GM21529 (cell line): ENCODE measurements around the gene COQ9.
"Not testable (repeated sequence)": the region's sequence is repeated elsewhere in the genome, so short reads cannot be mapped to it uniquely, and the experiment has no call there.

Experiments used
- ATAC-seq: cut with Tn5 transposase; IDR thresholded peaks from one replicate; pipeline ENCODE4 v1.9.1; 2021; ENCODE audit not compliant: unreplicated experiment

Gene COQ9

GRCh38 chr16:57484515-57485005, 37.3 kb downstream of the COQ9 start:
- no peak for ATAC-seq

DNA sequence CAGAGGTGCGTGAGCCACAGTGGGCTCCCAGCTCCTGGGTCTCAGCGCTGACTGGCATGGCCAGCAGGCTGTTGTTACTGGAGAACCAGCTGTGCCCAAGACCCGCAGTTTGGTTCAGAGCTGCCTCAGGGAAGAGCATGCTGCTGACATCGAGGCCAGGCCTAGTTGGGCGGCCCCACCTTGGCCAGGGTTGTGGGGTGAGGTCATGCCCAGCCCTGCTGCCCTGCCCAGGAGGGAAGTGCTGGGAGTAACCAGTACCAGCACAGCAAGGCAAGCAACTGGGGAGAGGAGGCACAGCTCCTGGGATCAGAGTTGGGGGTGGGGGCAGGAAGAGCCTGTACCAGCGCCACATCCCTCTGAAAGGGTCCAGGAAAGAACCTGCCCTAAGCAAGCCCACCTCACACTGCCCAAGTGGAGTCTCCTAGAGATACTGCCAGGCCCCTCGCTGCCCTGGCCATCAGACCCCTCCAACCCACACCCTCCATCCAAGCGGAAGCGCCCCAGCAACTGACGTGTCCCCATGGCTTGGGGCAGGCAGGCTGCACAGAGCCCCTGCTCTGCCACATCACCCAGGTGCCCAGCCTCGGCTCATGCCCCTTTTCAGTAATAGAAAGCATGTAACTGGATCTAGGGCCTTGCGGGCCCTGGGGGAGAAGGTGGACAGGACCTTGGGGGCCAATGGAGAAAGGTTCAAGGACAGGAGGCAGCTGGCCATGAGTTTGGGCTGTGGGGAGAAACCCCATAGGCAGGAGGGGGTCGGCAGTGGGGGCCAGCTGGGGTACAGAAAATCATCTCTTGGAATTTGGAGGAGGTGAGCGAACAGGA, 38.0 kb downstream of the COQ9 start:
- ATAC-seq, result no peak

DNA sequence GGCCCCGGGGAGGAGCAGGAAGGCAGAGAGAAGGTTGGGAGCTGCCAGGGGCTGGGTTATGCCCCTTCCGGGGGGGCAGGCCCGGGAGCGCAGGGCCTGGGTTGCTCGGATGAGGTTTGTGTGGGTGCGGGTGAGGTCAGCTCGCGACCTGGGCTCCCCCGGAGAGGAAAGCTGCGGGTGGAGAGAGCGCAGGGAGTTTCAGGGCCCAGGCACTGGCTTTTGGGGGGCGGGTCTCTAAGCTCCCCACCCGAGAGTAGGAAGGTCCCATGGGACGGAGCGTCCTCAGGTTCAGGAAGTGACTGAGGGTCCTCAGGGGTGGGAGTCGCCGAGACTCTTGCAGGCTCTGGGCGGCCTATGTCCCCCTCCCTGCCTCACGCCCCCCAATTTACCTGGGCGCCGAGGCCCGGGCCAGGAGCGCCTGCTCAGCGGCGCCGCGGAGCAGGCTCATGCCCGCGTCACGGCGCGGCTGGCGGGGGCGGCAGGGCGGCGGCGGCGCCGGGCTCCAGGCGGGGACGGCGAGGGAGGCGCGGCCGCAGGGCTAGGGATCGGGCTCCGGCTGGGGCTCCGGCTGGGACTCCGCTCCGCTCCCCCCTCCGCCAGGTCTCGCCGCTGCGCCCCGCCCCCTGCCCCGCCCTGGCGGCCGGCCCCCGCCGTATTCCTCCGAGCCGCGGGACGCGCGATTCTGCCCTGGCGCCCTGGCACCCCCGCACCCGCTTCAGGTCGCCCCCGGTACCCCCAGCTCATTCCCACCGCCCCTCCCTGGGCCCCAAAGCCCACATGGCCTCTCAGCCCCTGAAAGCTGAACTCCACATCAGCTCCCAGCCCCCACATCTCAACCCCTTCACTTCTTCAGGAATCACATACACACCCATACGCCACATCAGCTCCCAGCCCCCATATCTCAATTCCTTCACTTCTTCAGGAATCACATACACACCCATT, 38.9 kb downstream of the COQ9 start, which contains the start of gene DOK4:
TSS of gene DOK4 (minus strand) at position 578 of the 942 bp plus-strand sequence. CDS start 6,986 bp downstream, outside the sequence.
- peak; percentile 86 for ATAC-seq

GRCh38 chr16:57486858-57487834, 39.9 kb downstream of the COQ9 start:
- ATAC-seq, result no peak

DNA sequence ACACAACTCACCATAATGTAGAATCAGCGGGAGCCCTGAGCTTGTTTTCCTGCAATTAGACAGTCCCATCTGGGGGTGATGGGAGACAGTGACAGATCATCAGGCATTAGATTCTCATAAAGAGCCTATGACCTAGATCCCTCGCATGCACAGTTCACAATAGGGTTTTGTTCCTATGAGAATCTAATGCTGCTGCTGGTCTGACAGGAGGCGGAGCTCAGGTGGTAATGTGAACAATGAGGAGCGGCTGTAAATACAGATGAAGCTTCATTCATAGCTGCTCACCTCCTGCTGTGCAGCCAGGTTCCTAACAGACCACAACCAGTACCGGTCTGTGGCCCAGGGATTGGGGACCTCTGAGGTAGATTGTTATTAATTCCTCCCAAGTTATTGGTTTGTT, 42.0 kb downstream of the COQ9 start:
- ATAC-seq, result no peak

DNA sequence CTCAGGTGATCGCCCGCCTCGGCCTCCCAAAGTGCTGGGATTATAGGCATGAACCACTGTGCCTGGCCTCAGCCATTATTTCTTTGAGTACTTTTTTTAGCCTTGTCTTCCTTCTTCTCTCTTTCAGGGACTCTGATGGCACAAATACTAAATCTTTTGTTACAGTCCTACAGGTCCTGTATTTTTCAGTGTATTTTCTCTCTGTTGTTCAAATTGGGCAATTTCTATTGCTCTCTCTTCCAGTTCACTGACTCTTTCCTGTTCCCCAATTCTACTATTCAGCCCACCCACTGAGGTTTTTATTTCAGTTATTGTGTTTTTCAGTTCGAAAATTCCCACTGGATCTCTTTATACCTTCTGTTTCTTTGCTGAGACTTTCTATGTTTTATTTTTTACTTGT, 46.5 kb downstream of the COQ9 start:
- no peak for ATAC-seq

GRCh38 chr16:57497121-57497520, 49.8 kb downstream of the COQ9 start:
- no peak for ATAC-seq

DNA sequence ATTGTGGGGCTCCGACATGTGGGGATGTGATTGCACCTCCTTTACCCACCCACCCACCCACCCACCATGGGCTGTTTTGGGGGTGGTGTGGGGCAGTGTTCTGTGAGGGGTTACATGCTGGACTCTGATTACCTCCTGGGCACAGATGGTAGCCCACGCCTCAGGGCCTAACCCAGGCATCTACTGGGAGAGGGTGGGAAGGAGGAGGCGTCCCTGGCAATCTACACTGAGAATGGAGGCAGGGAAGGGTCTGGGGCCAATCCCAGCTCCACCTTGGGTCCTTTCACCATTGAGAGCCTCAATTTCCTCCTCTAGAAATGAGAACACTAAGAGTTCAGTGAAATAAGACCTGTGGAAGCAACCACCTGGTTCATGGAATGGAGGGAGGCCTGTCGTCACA, 50.8 kb downstream of the COQ9 start:
- no peak for ATAC-seq

- not testable (repeated sequence) for ATAC-seq
Observed at GRCh38 chr16:57499941-57500340, 52.7 kb downstream of the COQ9 start.

GRCh38 chr16:57500578-57501111, 53.4 kb downstream of the COQ9 start:
- ATAC-seq, result no peak

DNA sequence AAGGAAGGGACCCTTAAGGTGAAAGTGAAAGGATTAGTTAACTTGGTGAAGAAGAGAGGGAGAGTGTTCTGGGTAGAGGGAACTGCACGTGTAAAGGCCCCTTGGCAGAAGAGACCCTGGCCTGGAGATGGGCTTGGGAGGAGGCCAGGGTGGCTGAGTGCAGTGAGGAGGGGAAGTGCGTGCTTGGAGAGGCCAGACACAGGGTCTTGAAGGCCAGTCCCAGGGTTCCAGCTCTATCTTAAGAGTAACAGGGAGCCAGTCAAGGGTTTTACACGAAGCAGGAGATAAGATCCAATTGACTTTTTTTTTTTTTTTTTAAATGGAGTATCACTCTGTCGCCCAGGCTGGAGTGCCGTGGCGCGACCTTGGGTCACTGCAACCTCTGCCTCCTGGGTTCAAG, 54.2 kb downstream of the COQ9 start:
- ATAC-seq, result no peak

DNA sequence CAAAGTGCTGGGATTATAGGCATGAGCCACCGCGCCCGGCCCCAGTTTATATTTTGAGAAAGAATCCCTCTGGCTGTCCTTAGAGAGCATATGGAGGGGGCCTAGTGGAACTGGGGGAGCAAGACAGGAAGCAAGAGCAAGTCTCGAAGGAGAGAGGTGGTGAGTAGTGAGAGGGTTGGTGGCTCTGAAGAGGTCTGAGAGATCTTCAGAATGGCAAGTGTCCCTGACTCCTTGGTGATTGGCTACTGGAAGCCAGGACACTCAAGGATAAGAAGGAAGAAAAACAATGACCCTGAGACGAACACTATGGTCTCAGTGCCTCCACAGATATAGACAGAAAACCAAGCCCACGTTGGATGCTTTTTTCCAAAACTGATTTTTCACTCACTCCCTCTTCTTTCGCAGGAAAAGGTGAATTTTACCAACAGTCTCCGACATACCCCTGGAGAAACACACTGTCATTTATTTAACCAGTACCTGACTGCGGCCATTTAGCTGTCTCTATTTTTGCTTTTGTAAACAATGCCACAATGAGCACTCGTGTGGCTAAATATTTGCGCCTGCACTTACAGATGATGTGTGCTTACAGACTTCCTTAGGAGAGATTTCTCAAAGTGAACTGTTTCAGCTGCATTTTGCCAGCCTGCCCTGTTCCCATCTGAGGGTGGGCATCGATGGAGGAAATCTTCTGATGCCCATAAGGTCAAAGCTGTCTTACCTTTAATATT, 54.9 kb downstream of the COQ9 start:
- no peak for ATAC-seq

DNA sequence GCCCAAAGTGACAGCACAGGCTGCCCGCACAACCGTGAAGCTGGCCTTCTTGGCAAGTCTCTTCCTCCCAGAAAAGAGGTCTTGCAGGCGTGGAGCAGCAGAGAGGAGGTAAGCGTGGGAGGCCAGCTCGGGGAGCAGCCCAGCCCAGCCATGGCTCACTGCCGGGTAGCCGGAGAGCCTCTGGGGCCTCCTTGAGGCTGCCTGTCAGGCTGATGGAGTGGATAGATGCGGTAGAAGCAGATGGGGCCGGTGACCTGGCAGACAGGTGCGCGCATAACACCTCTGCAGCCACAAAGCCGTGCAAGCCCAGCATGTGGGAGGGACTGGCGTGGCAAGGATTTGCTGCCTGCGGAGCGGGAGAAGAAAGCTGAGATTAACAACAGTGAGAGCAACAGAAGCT, 56.1 kb downstream of the COQ9 start:
- ATAC-seq, result no peak

- no peak for ATAC-seq
Observed at GRCh38 chr16:57504001-57504400, 56.7 kb downstream of the COQ9 start.

DNA sequence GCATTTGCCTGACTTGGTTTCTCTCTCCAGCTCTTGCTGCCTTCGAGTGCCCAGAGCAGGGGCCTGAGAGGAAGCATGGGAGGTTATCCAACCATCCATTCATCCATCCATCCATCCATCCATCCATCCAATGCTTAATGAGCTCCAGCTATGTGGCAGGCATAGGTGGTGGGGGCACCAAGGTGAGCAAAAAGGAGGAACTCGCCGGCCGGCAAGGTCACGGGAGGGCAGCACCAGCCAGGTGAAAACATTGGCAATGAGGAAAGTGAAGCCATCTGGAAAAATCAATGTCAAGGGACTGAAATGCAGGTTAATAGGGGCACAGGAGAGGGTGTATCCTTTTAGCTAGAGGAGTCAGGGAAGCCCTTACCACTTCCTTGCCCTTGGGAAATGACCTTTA, 57.2 kb downstream of the COQ9 start:
- no peak for ATAC-seq

DNA sequence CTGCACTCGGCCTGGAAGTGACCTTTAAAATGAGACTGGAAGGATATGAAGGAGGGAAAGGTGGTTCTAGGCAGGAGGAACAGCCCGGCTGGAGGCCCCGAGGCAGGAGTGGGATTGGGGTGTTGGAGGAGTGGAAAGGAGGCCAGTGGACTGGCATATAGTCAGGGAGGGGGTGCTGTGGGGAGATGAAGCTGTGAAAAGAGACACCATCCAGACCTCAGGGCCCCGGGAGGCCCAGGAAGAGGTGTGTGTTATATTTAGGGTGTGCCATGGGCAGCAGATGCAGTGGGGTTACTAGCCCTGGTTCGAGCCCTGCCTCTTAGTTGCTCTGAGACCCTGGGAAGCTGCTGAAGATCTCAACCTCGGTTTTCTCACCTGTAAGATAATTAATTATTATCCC, 57.9 kb downstream of the COQ9 start:
- ATAC-seq, result no peak

- ATAC-seq, result no peak
Observed at GRCh38 chr16:57507136-57508034, 60.1 kb downstream of the COQ9 start.

GRCh38 chr16:57508035-57508425, 60.8 kb downstream of the COQ9 start:
- ATAC-seq, result no peak
